Measurements from ENCODE around the gene NEIL1. TPM values are rescaled to one million over a fixed set of nuclear protein-coding genes. Genes with fewer than 3 reads are reported as not detected.

The NEIL1 gene
- total and polyA plus RNA-seq, 2 of the 8 experiments (the other 6 are each of a cell fraction or from before 2014, with no cell fraction given), result 10.4 to 10.9 TPM

GRCh38 chr15:75356006-75356405 is 9.2 kb downstream of the NEIL1 start (continued):
- TF ChIP-seq JUN (IDR thresholded peaks at IDR 0.05; ENCODE audit: low read depth, low read length) (no peak), SP4 (IDR thresholded peaks at IDR 0.05; ENCODE audit: low read length) (no peak)
